NCI-H2227 (cell line): ENCODE results near the gene HSPE1.
"Not testable (repeated sequence)": the region's sequence is repeated elsewhere in the genome, so short reads cannot be mapped to it uniquely, and the experiment has no call there.

Experiments
- DNase-seq: peaks from one replicate; lab custom pipeline; 2025; ENCODE audit not compliant: unreplicated experiment; lab: John Stamatoyannopoulos, UW

HSPE1 gene

GRCh38 chr2:197498235-197498936 lies 1.8 kb upstream of the HSPE1 start:
- no peak for DNase-seq

- peak; percentile 80 for DNase-seq
These were observed 1.1 kb upstream of the HSPE1 start for GRCh38 chr2:197498937-197499593.

- DNase-seq, result no peak
These were observed 438 bp downstream of the HSPE1 start for GRCh38 chr2:197500503-197501131.

GRCh38 chr2:197502201-197502600 lies 2.0 kb downstream of the HSPE1 start:
- no peak for DNase-seq

GRCh38 chr2:197502685-197503084 lies 2.5 kb downstream of the HSPE1 start:
- no peak for DNase-seq

GRCh38 chr2:197504000-197504399 lies 3.8 kb downstream of the HSPE1 start:
- no peak for DNase-seq

GRCh38 chr2:197504512-197504911 lies 4.3 kb downstream of the HSPE1 start:
- DNase-seq, result no peak

GRCh38 chr2:197506658-197507057 lies 6.5 kb downstream of the HSPE1 start:
- DNase-seq, result no peak

- no peak for DNase-seq
These were observed 13.7 kb downstream of the HSPE1 start for GRCh38 chr2:197513915-197514314.

- peak; percentile 21 for DNase-seq
These were observed 14.6 kb downstream of the HSPE1 start for GRCh38 chr2:197514754-197515153.

GRCh38 chr2:197515315-197515738 lies 15.1 kb downstream of the HSPE1 start:
- DNase-seq, result peak; percentile 71

GRCh38 chr2:197515739-197516392 lies 15.7 kb downstream of the HSPE1 start, which contains the start of gene MOB4:
Gene MOB4 (plus strand): TSS chr2:197516066. CDS start chr2:197516087, 21 bp downstream.
- DNase-seq, result peak; percentile 99

- no peak for DNase-seq
These were observed 16.2 kb downstream of the HSPE1 start for GRCh38 chr2:197516393-197516761.

- DNase-seq, result no peak
These were observed 17.0 kb downstream of the HSPE1 start for GRCh38 chr2:197517150-197517549.

GRCh38 chr2:197538412-197538811 lies 38.2 kb downstream of the HSPE1 start:
- no peak for DNase-seq

GRCh38 chr2:197539734-197540133 lies 39.6 kb downstream of the HSPE1 start:
- no peak for DNase-seq

- no peak for DNase-seq
These were observed 43.0 kb downstream of the HSPE1 start for GRCh38 chr2:197543206-197543605.

- DNase-seq, result no peak
These were observed 47.2 kb downstream of the HSPE1 start for GRCh38 chr2:197547163-197547900.

GRCh38 chr2:197548582-197548981 lies 48.4 kb downstream of the HSPE1 start:
- DNase-seq, result no peak

- not testable (repeated sequence) for DNase-seq
These were observed 51.1 kb downstream of the HSPE1 start for GRCh38 chr2:197551260-197551659.
